IMR-90 (cell line): ENCODE measurements around the gene ADIRF. TPM values are rescaled to one million over a fixed set of nuclear protein-coding genes. Genes with fewer than 3 reads are reported as not detected.

Source experiments
- ATAC-seq: fragments of 200-7000 bp; cut with Tn5 transposase; 2 replicates; pipeline ENCODE4 v1.9.1; 2020; ENCODE audit warnings: low read depth, mild to moderate bottlenecking, moderate library complexity
- BruUV-seq: library from RNA; stranded (reverse); fragments of 400-500 nt; replicated peaks from 2 replicates; lab custom pipeline; 2021; lab: Mats Ljungman, UMichigan
- CTCF ChIA-PET: fragments of 300-600 bp; formaldehyde crosslinking; extraction: SDS; loops from one replicate; lab custom pipeline; 2021; ENCODE audit warnings: antibody characterized with exemption; lab: Yijun Ruan, JAX
- POLR2A ChIA-PET: fragments of 300-600 bp; sonication (Branson Sonifier 250); formaldehyde crosslinking; loops from one replicate; lab custom pipeline; 2022; ENCODE audit warnings: antibody characterized with exemption; ENCODE audit not compliant: unreplicated experiment; lab: Charles Lee
- DNase-seq: peaks from one replicate; pipeline ENCODE4 v3.0.0; 2013
- H2AFZ ChIP-seq: replicated peaks from 2 replicates; pipeline ENCODE3; 2013; ENCODE audit warnings: low read length, mild to moderate bottlenecking; ENCODE audit not compliant: poor library complexity
- H2AK5ac ChIP-seq: 2 replicates; pipeline ENCODE4 v1.6.1; 2013; ENCODE audit warnings: low read depth, low read length, inconsistent platforms
- H2AK9ac ChIP-seq: replicated peaks from 2 replicates; pipeline ENCODE3; 2013; ENCODE audit warnings: mild to moderate bottlenecking, low read depth, low read length, moderate library complexity; ENCODE audit not compliant: poor library complexity
- H2BK120ac ChIP-seq: 2 replicates; pipeline ENCODE4 v1.6.1; 2013; ENCODE audit warnings: low read depth, low read length, inconsistent platforms
- H2BK15ac ChIP-seq: 3 replicates; pipeline ENCODE4 v1.6.1; 2013; ENCODE audit warnings: low read depth, low read length, inconsistent platforms
- H2BK20ac ChIP-seq: 2 replicates; pipeline ENCODE4 v1.6.1; 2013; ENCODE audit warnings: low read depth, mild to moderate bottlenecking, inconsistent platforms, low read length, moderate library complexity
- H2BK5ac ChIP-seq: 2 replicates; pipeline ENCODE4 v1.6.1; 2013; ENCODE audit warnings: mild to moderate bottlenecking, low read depth, low read length, inconsistent platforms; ENCODE audit not compliant: poor library complexity, severe bottlenecking
- H3K14ac ChIP-seq: replicated peaks from 2 replicates; pipeline ENCODE4 v1.6.1; 2013; ENCODE audit warnings: low read depth, low read length, inconsistent platforms
- H3K18ac ChIP-seq: 2 replicates; pipeline ENCODE4 v1.6.1; 2013; ENCODE audit warnings: low read depth, low read length, control low read depth
- H3K23ac ChIP-seq: 2 replicates; pipeline ENCODE4 v1.6.1; 2013; ENCODE audit warnings: low read depth, low read length, inconsistent platforms
- H3K27ac ChIP-seq: 2 replicates; pipeline ENCODE4 v1.5.1; 2013; ENCODE audit warnings: mild to moderate bottlenecking, control low read depth, low read length; ENCODE audit not compliant: insufficient read depth
- H3K27me3 ChIP-seq: 2 replicates; pipeline ENCODE4 v1.6.1; 2013; ENCODE audit warnings: low read length; ENCODE audit not compliant: control insufficient read depth, insufficient read depth
- H3K36me3 ChIP-seq: 2 replicates; pipeline ENCODE4 v1.6.1; 2013; ENCODE audit warnings: low read length, mixed read lengths; ENCODE audit not compliant: control insufficient read depth, insufficient read depth
- H3K4ac ChIP-seq: 2 replicates; pipeline ENCODE4 v1.6.1; 2013; ENCODE audit warnings: low read depth, low read length, inconsistent platforms
- H3K4me1 ChIP-seq: 2 replicates; pipeline ENCODE4 v1.6.1; 2013; ENCODE audit warnings: low read length, mixed read lengths; ENCODE audit not compliant: control insufficient read depth, insufficient read depth
- H3K4me2 ChIP-seq: 2 replicates; pipeline ENCODE4 v1.6.1; 2013; ENCODE audit warnings: low read depth, mild to moderate bottlenecking, control low read depth, low read length, moderate library complexity
- H3K4me3 ChIP-seq: 2 replicates; pipeline ENCODE4 v1.5.1; 2013; ENCODE audit warnings: low read depth, mild to moderate bottlenecking, control low read depth, low read length, moderate library complexity; ENCODE audit not compliant: insufficient read depth
- H3K56ac ChIP-seq: 2 replicates; pipeline ENCODE4 v1.6.1; 2013; ENCODE audit warnings: low read length, inconsistent platforms; ENCODE audit not compliant: insufficient read depth; ENCODE audit errors: extremely low read depth
- H3K79me1 ChIP-seq, 2 experiments: 2 replicates each; pipeline ENCODE4 v1.6.1; 2013; ENCODE audit warnings: low read length in 2 of 2, inconsistent platforms in 1 of 2, low read depth in 1 of 2
- H3K9ac ChIP-seq: 2 replicates; pipeline ENCODE4 v1.6.1; 2013; ENCODE audit warnings: low read depth, low read length, control low read depth
- H3K9me1 ChIP-seq: 2 replicates; pipeline ENCODE4 v1.6.1; 2013; ENCODE audit warnings: low read length, inconsistent platforms; ENCODE audit not compliant: insufficient read depth
- H3K9me3 ChIP-seq: 2 replicates; pipeline ENCODE4 v1.6.1; 2013; ENCODE audit warnings: low read length; ENCODE audit not compliant: control insufficient read depth, insufficient read depth
- H4K20me1 ChIP-seq: 2 replicates; pipeline ENCODE4 v1.6.1; 2013; ENCODE audit warnings: low read length, inconsistent platforms; ENCODE audit not compliant: insufficient read depth
- H4K5ac ChIP-seq: 2 replicates; pipeline ENCODE4 v1.6.1; 2013; ENCODE audit warnings: mild to moderate bottlenecking, low read depth, low read length, control low read depth
- H4K8ac ChIP-seq, 2 experiments: 2 replicates each; pipeline ENCODE4 v1.6.1; 2013; ENCODE audit warnings: low read depth in 2 of 2, low read length in 2 of 2, control low read depth in 1 of 2, inconsistent platforms in 1 of 2
- H4K91ac ChIP-seq: 2 replicates; pipeline ENCODE4 v1.6.1; 2013; ENCODE audit warnings: low read depth, low read length, inconsistent platforms; ENCODE audit not compliant: insufficient read depth
- BHLHE40 ChIP-seq: fragments of 150-350 bp; IDR thresholded peaks from 2 replicates; pipeline ENCODE4 v1.6.1; 2016; ENCODE audit warnings: mild to moderate bottlenecking, low read depth, low read length
- CEBPB ChIP-seq: IDR thresholded peaks from 2 replicates; pipeline ENCODE4 v1.6.1; 2012; ENCODE audit warnings: low read depth, low read length, improper control_type of control experiment
- CHD1 ChIP-seq: IDR thresholded peaks from 2 replicates; pipeline ENCODE4 v1.6.1; 2012; ENCODE audit warnings: low read depth, low read length, improper control_type of control experiment
- CTCF ChIP-seq: conservative IDR thresholded peaks from 2 replicates; pipeline ENCODE4 v1.5.1; 2012; ENCODE audit warnings: mild to moderate bottlenecking, low read depth, low read length, improper control_type of control experiment
- ELK1 ChIP-seq: fragments of 150-350 bp; IDR thresholded peaks from 2 replicates; pipeline ENCODE4 v1.6.1; 2016; ENCODE audit warnings: low read depth, mild to moderate bottlenecking, low read length, moderate library complexity, borderline replicate concordance
- FOS ChIP-seq: fragments of 150-350 bp; IDR thresholded peaks from 2 replicates; pipeline ENCODE4 v1.6.1; 2016; ENCODE audit warnings: low read depth, low read length
- MAFK ChIP-seq: IDR thresholded peaks from 2 replicates; pipeline ENCODE4 v1.6.1; 2012; ENCODE audit warnings: low read depth, low read length, improper control_type of control experiment
- MAZ ChIP-seq: IDR thresholded peaks from 2 replicates; pipeline ENCODE4 v1.6.1; 2012; ENCODE audit warnings: low read depth, mild to moderate bottlenecking, low read length, improper control_type of control experiment, moderate library complexity, borderline replicate concordance
- MXI1 ChIP-seq: IDR thresholded peaks from 2 replicates; pipeline ENCODE4 v1.6.1; 2012; ENCODE audit warnings: low read depth, mild to moderate bottlenecking, low read length, moderate library complexity, borderline replicate concordance
- NFE2L2 ChIP-seq: fragments of 150-350 bp; IDR thresholded peaks from 2 replicates; pipeline ENCODE4 v1.6.1; 2016; ENCODE audit warnings: low read depth, mild to moderate bottlenecking, low read length
- POLR2A ChIP-seq: IDR thresholded peaks from 2 replicates; pipeline ENCODE4 v1.6.1; 2012; ENCODE audit warnings: mild to moderate bottlenecking, low read depth, low read length
- RAD21 ChIP-seq: IDR thresholded peaks from 2 replicates; pipeline ENCODE4 v1.6.1; 2012; ENCODE audit warnings: low read length, improper control_type of control experiment
- RCOR1 ChIP-seq: IDR thresholded peaks from 2 replicates; pipeline ENCODE4 v1.6.1; 2012; ENCODE audit warnings: mild to moderate bottlenecking, low read length, improper control_type of control experiment; ENCODE audit not compliant: insufficient replicate concordance
- RFX5 ChIP-seq: IDR thresholded peaks from 2 replicates; pipeline ENCODE4 v1.8.0; 2012; ENCODE audit warnings: low read depth, mild to moderate bottlenecking, low read length, moderate library complexity
- SMC3 ChIP-seq: fragments of 150-350 bp; IDR thresholded peaks from 2 replicates; pipeline ENCODE4 v1.6.1; 2016; ENCODE audit warnings: low read depth, mild to moderate bottlenecking, antibody characterized with exemption, low read length, moderate library complexity
- USF2 ChIP-seq: fragments of 150-350 bp; IDR thresholded peaks from 2 replicates; pipeline ENCODE4 v1.6.1; 2017; ENCODE audit warnings: mild to moderate bottlenecking, antibody characterized with exemption, low read length, low read depth
- WGBS, 2 experiments: methylation state at CpG; one replicate each; pipeline versions ENCODE4 v1.1.5 to v1.1.7; 2013; ENCODE audit warnings: missing lambda C conversion rate in 2 of 2; ENCODE audit not compliant: insufficient read length in 1 of 2; ENCODE audit errors: extremely low coverage in 2 of 2; 5-methylcytosine and 5-hydroxymethylcytosine counted together
- dilution Hi-C: fragments of 300-500 bp; cut with HindIII; formaldehyde crosslinking; loops from one replicate; pipeline ENCODE4 v1.14.3; 2018; ENCODE audit warnings: low sequenced_read_pairs; ENCODE audit not compliant: unreplicated experiment
- in situ Hi-C: fragments of 300-500 bp; cut with MboI; formaldehyde crosslinking; loops from 3 replicates; pipeline ENCODE4 v1.14.3; 2019; ENCODE audit warnings: low sequenced_read_pairs, inconsistent platforms, mixed read lengths
- intact Hi-C: fragments of 100-400 bp; cut with micrococcal nuclease; formaldehyde crosslinking; loops from 2 replicates; pipeline ENCODE4 v1.10.0; 2022
- polyA plus RNA-seq, 3 experiments: library from polyadenylated mRNA; depleted of rRNA; stranded (reverse); fragments of >200 nt; gene quantifications; 2 replicates each; pipeline ENCODE4 v1.2.3, GENCODE V29; 2012; ENCODE audit warnings: low replicate concordance in 1 of 3
- total RNA-seq: library from RNA; depleted of rRNA; stranded (reverse); fragments of >200 nt; gene quantifications from 2 replicates; pipeline ENCODE4 v1.2.3, GENCODE V29; 2012

ADIRF gene
- total and polyA plus RNA-seq, 2 of the 4 experiments (the other 2 are of a cell fraction) = 2.3 to 7.2 TPM

- no peak overlapping the region for H2BK15ac ChIP-seq
- no peak overlapping the region for H3K23ac ChIP-seq
- no peaks in the 10 kb centered on the region for H3K36me3 ChIP-seq
- CTCF ChIA-PET = no interaction called here
- no peak for TF ChIP-seq CHD1
- no peak for TF ChIP-seq NFE2L2
- no peak for TF ChIP-seq SMC3
- TF ChIP-seq RAD21 = no peak
- no peak for TF ChIP-seq ELK1
- no peak for TF ChIP-seq FOS
- TF ChIP-seq CEBPB = no peak
- TF ChIP-seq MXI1 = no peak
- TF ChIP-seq MAZ = no peak
- no peak for TF ChIP-seq CTCF
- no peak for TF ChIP-seq POLR2A
- TF ChIP-seq MAFK = no peak
- TF ChIP-seq BHLHE40 = no peak
- no peak for TF ChIP-seq RFX5
- TF ChIP-seq USF2 = no peak
- no peak for TF ChIP-seq RCOR1
- peaks cover 3% of the 10 kb centered on the region for H3K9me3 ChIP-seq
- no peak overlapping the region for H2BK120ac ChIP-seq
- dilution Hi-C loops (no loop called here), intact Hi-C loops (no loop called here), in situ Hi-C loops (no loop called here)
- no peak overlapping the region for H3K27ac ChIP-seq
- no peak overlapping the region for H2AK5ac ChIP-seq
- H3K4me1 ChIP-seq = peaks cover 21% of the 10 kb centered on the region
- H3K27me3 ChIP-seq = no peaks in the 10 kb centered on the region
- ATAC-seq (no peak), DNase-seq (no peak)
- no peak overlapping the region for H2BK5ac ChIP-seq
- H2AK9ac ChIP-seq = peak overlapping the region; percentile 78
- no TSS peak for BruUV-seq
- no peak overlapping the region for H3K56ac ChIP-seq
- H3K14ac ChIP-seq = no peak overlapping the region
- 83% methylated on average over 1 of the region's 7 CpGs; no CpG with 5 or more reads in 1 of the 2 experiments for WGBS, 2 experiments
- no peak overlapping the region for H3K9ac ChIP-seq
- no peak overlapping the region for H3K4me2 ChIP-seq
- H4K8ac ChIP-seq = no peak overlapping the region
- H4K20me1 ChIP-seq = no peaks in the 10 kb centered on the region
- no peak overlapping the region for H4K91ac ChIP-seq
- peaks cover 0 to 13% of the 10 kb centered on the region in 2 experiments; a peak in 1 of 4 replicates for H3K79me1 ChIP-seq
- POLR2A ChIA-PET = no interaction called here
- H2AFZ ChIP-seq = no peak overlapping the region
- H2BK20ac ChIP-seq = no peak overlapping the region
- H3K4me3 ChIP-seq = no peak overlapping the region
- no peak overlapping the region for H3K18ac ChIP-seq
- peaks cover 12% of the 10 kb centered on the region for H3K9me1 ChIP-seq
- no peak overlapping the region for H3K4ac ChIP-seq
- H4K5ac ChIP-seq = no peak overlapping the region
These were observed 12.0 kb upstream of the ADIRF start for GRCh38 chr10:86956195-86956847.
